ENCODE results near the gene CHD3. TPM values are rescaled to one million over a fixed set of nuclear protein-coding genes. Genes with fewer than 3 reads are reported as not detected.

Gene CHD3
- polyA plus RNA-seq (2011; rRNA removed): 56.3 and 69.7 TPM in 2 replicates
- polyA plus RNA-seq (2012; cell fraction: cytosol; rRNA removed): 65.2 and 89.0 TPM in 2 replicates
- 224 and 249 TPM in 2 replicates for polyA plus RNA-seq (2012; cell fraction: nucleus; rRNA removed)
- 88.0 to 113 TPM (median 111 TPM) in 3 replicates for polyA plus RNA-seq (2017; fragmentation: RNase III; extraction: RNeasy Plus Mini Kit Qiagen cat#74134 plus additional on column Dnase treatment)
- polyA minus RNA-seq (2011; rRNA and poly(A)+ RNA removed): 139 and 156 TPM in 2 replicates

DNA sequence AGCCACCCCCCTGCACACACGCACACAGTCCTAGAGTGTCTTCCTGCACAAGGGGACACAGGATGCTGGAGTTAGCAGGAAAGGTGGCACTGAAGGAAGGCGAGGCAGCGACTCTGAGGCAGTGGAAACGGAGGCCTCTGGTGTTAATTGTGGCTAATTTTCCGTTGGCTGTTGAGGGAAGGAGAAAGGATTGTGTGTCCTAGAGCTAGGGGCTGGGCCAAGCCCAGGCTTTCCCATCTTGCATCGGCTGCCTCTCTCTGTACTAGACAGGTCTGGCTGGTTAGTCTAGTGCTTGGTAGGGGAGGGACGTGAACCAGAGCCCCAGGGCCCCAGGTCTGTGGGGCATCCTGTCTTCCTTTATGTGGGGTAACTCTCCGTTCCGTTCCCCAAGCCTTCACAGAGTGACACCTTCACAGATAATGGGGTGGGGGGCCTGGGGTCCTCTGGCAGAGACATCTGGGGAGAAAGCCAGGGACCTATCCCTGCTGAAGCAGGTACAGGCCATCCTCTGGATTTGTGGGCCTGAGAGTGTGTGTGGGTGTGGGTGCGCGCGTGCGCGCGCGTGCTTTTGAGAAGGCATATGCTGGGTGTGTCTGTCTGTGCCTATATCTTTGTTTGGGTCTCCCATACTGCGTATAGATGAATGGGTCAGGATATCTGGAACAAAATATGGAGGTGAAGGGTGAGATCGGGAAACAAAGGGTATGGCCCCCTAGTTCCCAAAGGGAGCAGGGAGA, at the start of gene CHD3:
TSS of gene CHD3 (plus strand) at position 606 of the 737 bp plus-strand sequence. CDS start 212 bp downstream, outside the sequence.
- ChIA-PET POLR2A (interaction anchor here (1.0 kb wide), 1 partner anchor 31 kb away, joined by 5 read pairs; the partner anchor contains the start of gene NAA38), CTCF (interaction anchor here (0.7 to 2.3 kb wide), 17 partner anchors 8 to 172 kb away, joined by 3 to 19 read pairs (median 3); partner anchors contain the start of gene RNF227)
- ATAC-seq: peak; percentile 12 to 19; a peak in 4 of 6 replicates
- peak; percentile 18 for FAIRE-seq
- TF ChIP-seq HOXA7 (CRISPR knock-in tag; IDR thresholded peaks at IDR 0.05) (no peak), HOXB13 (CRISPR knock-in tag; IDR thresholded peaks at IDR 0.05; ENCODE audit: low read depth) (no peak), ZNF302 (CRISPR knock-in tag; IDR thresholded peaks at IDR 0.05) (no peak), CHD4 (IDR thresholded peaks at IDR 0.05; ENCODE audit: borderline replicate concordance) (no peak), RCOR1 (IDR thresholded peaks at IDR 0.05; ENCODE audit: low read depth, low read length) (no peak), HEYL (CRISPR knock-in tag; IDR thresholded peaks at IDR 0.05) (no peak), ZSCAN20 (CRISPR knock-in tag; IDR thresholded peaks at IDR 0.05) (no peak), HOXB5 (CRISPR knock-in tag; IDR thresholded peaks at IDR 0.05) (no peak), CBX2 (IDR thresholded peaks at IDR 0.05; ENCODE audit: borderline replicate concordance, low read depth) (no peak)
- TF ChIP-seq, protein P1, sequence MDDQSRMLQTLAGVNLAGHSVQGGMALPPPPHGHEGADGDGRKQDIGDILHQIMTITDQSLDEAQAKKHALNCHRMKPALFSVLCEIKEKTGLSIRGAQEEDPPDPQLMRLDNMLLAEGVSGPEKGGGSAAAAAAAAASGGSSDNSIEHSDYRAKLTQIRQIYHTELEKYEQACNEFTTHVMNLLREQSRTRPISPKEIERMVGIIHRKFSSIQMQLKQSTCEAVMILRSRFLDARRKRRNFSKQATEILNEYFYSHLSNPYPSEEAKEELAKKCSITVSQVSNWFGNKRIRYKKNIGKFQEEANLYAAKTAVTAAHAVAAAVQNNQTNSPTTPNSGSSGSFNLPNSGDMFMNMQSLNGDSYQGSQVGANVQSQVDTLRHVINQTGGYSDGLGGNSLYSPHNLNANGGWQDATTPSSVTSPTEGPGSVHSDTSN (IDR thresholded peaks at IDR 0.05): no peak
- H3K4me2 ChIP-seq: peak within 1 kb of the TSS; percentile 92
- WGBS (ENCODE audit: missing lambda C conversion rate): 59% methylated on average over 18 of the region's 18 CpGs
- peaks cover 28% of the 10 kb centered on the region for H3K4me1 ChIP-seq
- no peak for DNase-seq (ENCODE audit: low read depth in 1 of 2, low spot score in 1 of 2)
- peak within 1 kb of the TSS; percentile 49 for H3K4me3 ChIP-seq
- H3K27ac ChIP-seq: peak within 1 kb of the TSS; percentile 98
- H3K9me3 ChIP-seq: no peaks in the 10 kb centered on the region

DNA sequence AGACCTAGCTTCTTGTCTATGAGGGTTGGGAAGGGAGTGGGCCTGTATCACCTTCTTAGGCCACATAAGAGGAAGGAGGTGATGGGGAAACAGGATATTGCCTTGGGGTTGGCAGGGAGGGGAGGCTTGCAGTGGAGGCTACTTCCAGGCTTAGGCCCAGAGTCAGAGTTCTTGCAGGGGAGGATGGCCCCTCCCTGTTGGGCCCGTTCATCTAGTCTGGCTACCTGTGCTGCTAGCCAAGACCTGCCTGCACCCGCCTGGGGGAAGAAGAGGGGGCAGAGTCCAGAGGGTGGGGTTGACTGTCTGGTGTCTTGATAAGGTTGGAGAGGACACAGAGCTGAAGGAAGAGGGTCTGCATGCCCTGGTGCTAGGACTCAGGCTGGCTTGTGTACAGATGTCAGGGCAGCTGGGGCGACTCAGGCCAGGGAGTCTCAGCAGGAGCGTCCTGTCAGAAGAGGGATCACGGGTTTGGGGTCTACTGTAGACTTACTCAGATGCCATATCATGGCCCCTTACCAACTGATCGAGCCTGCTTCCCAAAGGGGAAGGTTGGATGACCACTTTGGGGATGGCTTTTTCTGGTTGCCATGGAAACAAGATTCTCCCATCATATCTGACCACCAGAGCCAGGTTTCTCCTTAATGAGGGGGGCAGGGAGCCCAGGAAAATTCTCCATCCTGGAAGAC, 49.3 kb upstream of the CHD3 start:
- POLR2A ChIA-PET: interaction anchor here (6.7 kb wide), 1 partner anchor 18 kb away, joined by 44 read pairs; the partner anchor contains the start of genes CYB5D1 and NAA38
- H3K4me2 ChIP-seq: peak overlapping the region; percentile 96

DNA sequence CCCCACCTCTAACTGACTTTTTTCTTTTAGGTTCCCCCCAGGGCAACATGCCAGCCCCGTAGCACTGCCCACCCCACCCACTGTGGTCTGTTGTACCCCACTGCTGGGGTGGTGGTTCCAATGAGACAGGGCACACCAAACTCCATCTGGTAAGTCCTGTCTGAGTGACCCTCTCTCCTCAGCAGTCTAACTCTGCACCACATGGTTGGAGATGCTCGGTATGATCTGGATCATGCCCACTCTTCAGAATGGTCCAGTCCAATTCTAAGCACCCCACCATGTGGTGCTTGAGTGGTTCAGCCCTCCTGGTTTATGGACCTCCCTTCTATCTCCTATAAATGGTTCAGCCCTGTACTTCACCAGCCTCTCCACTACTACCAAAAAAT, 48.7 kb upstream of the CHD3 start:
- H3K4me1 ChIP-seq: peaks cover 44% of the 10 kb centered on the region
- peak overlapping the region; percentile 96; the same call in 2 of the 3 replicates for H3K4me2 ChIP-seq
- peak; percentile 59 to 80 for DNase-seq (ENCODE audit: low read depth in 1 of 2, low spot score in 1 of 2)
- WGBS (ENCODE audit: missing lambda C conversion rate): 41% methylated on average over 2 of the region's 2 CpGs
- POLR2A ChIA-PET: interaction anchor here (6.7 kb wide), 1 partner anchor 17 kb away, joined by 44 read pairs; the partner anchor contains the start of genes CYB5D1 and NAA38
- H3K9me3 ChIP-seq: no peaks in the 10 kb centered on the region
- no peak overlapping the region for H3K4me3 ChIP-seq
- no peak for TF ChIP-seq NR3C1 (IDR thresholded peaks at IDR 0.05)
- TF ChIP-seq, protein P2, sequence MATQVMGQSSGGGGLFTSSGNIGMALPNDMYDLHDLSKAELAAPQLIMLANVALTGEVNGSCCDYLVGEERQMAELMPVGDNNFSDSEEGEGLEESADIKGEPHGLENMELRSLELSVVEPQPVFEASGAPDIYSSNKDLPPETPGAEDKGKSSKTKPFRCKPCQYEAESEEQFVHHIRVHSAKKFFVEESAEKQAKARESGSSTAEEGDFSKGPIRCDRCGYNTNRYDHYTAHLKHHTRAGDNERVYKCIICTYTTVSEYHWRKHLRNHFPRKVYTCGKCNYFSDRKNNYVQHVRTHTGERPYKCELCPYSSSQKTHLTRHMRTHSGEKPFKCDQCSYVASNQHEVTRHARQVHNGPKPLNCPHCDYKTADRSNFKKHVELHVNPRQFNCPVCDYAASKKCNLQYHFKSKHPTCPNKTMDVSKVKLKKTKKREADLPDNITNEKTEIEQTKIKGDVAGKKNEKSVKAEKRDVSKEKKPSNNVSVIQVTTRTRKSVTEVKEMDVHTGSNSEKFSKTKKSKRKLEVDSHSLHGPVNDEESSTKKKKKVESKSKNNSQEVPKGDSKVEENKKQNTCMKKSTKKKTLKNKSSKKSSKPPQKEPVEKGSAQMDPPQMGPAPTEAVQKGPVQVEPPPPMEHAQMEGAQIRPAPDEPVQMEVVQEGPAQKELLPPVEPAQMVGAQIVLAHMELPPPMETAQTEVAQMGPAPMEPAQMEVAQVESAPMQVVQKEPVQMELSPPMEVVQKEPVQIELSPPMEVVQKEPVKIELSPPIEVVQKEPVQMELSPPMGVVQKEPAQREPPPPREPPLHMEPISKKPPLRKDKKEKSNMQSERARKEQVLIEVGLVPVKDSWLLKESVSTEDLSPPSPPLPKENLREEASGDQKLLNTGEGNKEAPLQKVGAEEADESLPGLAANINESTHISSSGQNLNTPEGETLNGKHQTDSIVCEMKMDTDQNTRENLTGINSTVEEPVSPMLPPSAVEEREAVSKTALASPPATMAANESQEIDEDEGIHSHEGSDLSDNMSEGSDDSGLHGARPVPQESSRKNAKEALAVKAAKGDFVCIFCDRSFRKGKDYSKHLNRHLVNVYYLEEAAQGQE (IDR thresholded peaks at IDR 0.05): no peak
- TF ChIP-seq MYC (IDR thresholded peaks at IDR 0.05; ENCODE audit: borderline replicate concordance, low read length): 0 out of 2 replicates have a peak, but pooled peaks have one; percentile 47
- TF ChIP-seq, protein P3, sequence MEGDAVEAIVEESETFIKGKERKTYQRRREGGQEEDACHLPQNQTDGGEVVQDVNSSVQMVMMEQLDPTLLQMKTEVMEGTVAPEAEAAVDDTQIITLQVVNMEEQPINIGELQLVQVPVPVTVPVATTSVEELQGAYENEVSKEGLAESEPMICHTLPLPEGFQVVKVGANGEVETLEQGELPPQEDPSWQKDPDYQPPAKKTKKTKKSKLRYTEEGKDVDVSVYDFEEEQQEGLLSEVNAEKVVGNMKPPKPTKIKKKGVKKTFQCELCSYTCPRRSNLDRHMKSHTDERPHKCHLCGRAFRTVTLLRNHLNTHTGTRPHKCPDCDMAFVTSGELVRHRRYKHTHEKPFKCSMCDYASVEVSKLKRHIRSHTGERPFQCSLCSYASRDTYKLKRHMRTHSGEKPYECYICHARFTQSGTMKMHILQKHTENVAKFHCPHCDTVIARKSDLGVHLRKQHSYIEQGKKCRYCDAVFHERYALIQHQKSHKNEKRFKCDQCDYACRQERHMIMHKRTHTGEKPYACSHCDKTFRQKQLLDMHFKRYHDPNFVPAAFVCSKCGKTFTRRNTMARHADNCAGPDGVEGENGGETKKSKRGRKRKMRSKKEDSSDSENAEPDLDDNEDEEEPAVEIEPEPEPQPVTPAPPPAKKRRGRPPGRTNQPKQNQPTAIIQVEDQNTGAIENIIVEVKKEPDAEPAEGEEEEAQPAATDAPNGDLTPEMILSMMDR (IDR thresholded peaks at IDR 0.05): no peak
- TF ChIP-seq POLR2AphosphoS2 (conservative IDR thresholded peaks at IDR 0.05; ENCODE audit: low read length): peak; percentile 64; the same call in 1 of the 2 replicates
- peak; percentile 66 for TF ChIP-seq BHLHE40 (IDR thresholded peaks at IDR 0.05; ENCODE audit: low read depth, low read length)
- CTCF ChIA-PET: interaction anchor here (0.8 to 25.1 kb wide), 5 partner anchors 2 to 60 kb away, joined by 3 to 677 read pairs (median 8); partner anchors contain the start of genes KDM6B and NAA38
- peak overlapping the region in 1 of 2 experiments; percentile 89; a peak in 4 of 6 replicates for H3K27ac ChIP-seq
- ATAC-seq: no peak
- FAIRE-seq: no peak

More for the DNA sequence above, 49.3 kb upstream of the CHD3 start:
- DNase-seq (ENCODE audit: low read depth in 1 of 2, low spot score in 1 of 2) (no peak), ATAC-seq (no peak), FAIRE-seq (no peak)
- Histone ChIP-seq H3K4me3 (no peak overlapping the region; the same call in 2 of the 3 replicates), H3K27ac (peak overlapping the region; percentile 82 to 89), H3K4me1 (peaks cover 44% of the 10 kb centered on the region), H3K9me3 (no peaks in the 10 kb centered on the region)
- TF ChIP-seq CEBPB (IDR thresholded peaks at IDR 0.05): no peak
- CTCF ChIA-PET: interaction anchor here (0.9 to 25.1 kb wide), 7 partner anchors 2 to 123 kb away, joined by 3 to 677 read pairs (median 9); partner anchors contain the start of genes KDM6B and NAA38
- 72% methylated on average over 6 of the region's 6 CpGs for WGBS (ENCODE audit: missing lambda C conversion rate)
